HG02870 (cell line): Measurements from ENCODE around the gene SYCP2.

Experiments used
- ATAC-seq: cut with Tn5 transposase; IDR thresholded peaks from one replicate; pipeline ENCODE4 v1.9.1; 2021; ENCODE audit warnings: mild to moderate bottlenecking, moderate library complexity; ENCODE audit not compliant: unreplicated experiment

SYCP2 gene

DNA sequence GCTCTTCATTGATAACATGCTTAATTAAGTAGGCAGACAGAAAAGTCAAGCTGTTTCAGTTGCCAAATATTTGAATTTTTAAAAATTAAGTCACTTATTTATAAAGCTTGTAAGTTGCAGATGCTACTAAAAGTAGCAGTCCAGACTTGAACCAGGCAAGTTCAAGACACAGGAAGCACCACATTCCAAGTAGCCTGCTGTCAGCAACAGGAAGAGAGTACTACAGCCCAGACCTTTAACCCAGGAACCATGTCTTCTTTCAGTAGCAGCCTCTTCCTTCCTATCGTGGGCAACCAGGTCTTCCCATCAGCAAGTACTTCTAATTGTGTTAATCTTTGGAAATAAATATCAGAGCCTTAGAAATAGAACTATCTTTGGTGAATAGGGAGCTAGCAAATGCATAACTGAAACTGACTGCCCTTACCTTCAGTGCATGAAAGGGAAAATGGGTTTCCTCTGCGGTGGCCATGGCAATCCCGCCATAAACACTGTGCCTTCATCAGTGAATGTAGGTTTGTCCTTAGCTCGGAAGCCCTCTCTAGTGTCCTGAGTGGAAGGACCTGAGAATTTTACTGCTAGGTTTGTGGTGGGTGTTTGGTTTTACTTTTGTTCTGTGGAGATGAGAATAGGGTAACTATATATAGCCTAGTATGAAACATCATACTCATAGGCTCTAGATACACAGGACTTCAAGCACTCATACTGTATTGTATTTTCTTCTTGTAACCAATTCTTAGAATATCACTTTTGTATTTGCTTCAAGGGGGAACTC, 95.6 kb downstream of the SYCP2 start:
- peak; percentile 79 for ATAC-seq

DNA sequence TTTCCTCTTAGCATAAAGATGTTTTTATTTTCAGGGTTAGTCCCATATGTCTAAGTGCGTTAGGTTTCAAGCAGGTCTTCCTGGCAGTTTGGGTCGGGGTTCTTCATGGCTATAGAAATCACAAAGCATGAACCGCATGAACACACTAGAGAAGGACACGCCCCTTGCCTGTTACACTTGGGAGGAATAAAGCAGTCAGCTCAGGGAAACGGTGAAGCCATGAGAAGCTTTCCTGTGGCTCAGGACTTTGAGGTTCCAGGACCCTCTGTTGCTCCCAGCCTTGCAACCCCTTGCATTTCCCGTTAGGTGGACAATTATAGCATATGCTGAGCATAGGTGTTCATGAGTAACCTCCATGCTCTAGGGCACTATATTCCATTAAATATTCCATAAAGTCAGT, 96.7 kb downstream of the SYCP2 start:
- ATAC-seq, result no peak

DNA sequence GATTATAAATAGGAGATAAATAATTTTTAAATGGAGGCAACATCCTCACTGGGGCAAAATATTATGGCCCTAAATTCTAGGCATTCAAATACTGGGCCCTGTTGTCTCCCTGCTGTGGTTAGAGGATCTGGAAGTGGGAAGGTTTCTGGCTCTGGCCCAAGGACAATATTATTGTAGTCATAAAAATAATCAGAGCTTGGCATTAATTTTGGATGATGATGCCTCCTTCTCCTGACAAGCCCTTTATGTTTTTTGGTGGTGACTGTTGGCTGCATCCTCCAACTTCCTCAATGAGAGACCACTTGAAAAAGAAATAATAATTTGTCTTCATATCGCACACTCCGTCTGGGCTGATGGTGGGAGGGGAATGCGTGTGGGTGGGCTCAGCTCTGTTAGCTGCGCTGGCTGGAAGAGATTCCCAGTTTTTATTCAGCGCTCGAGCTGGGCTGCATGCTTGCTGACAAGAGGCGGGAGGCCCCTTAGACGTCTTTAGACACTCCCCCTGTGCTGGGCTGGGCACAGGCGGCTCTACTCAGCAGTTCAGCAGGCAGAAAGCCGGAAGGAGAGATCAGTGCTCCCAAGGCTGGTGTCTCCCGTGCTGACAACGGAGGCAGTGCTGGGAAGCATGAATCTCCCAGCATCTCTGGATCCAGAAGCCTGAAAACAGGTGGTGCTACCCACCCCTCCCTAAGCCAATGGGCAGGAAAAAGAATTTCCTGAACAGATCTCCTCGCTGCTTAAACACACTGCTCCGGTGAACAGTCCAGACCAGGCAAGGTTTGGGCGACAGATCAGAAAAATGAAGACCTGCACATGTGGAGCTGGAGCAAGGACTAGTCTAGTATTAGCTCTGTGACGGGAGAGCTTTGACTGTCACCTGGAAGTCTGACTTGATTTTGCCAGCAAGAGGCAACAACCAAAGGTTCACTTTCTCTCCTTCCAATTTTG, 97.7 kb downstream of the SYCP2 start:
- ATAC-seq, result no peak

GRCh38 chr20:59835057-59835447, 98.4 kb downstream of the SYCP2 start:
- no peak for ATAC-seq

DNA sequence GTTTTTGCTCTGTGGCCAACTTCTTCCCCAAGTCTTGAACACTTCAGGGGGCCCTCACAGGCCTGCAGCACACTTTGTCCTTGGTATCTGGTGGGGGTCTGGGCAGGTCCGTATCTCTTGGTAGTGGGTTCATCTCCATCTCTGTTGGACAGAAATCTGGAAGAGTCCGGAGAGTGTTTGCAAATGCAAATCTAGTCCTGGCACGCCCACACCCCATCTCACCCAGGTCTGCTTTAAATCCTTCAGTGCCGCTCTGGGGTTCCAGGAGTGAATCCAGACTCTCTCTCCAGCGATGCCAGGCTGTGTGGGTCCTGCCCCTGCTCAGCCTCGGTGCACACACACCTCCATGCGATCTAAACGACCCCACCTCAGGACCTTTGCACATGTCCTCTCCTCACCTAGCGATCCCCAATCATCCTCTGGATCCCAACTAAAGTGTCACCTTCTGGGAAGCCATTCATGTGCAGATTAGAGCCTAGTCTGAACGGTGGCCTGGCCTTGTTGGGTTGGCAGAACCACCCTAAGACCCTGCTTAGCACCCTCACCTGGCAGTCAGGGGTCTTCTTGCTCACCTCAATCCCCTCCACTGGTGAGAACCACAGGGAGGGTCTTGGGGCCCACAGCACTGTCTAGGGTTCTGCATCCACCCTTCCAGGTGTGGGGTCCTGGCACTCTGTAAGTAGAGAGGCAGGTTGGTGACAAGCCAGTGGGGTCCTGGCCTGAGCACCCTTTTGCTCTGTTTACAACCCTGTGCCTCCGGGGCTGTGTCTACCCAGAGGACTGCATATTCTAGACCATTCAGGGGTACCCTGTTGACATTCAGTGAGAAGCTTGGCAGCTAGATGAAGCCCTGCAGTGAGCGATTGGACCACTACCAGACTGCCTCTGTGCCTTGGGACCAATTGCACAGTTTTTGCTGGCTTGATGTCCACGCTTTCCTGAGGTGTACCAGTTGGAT, 100.8 kb downstream of the SYCP2 start:
- ATAC-seq, result no peak

- ATAC-seq, result no peak
These were observed 101.5 kb downstream of the SYCP2 start for GRCh38 chr20:59831916-59832270.

- ATAC-seq, result no peak
These were observed 102.2 kb downstream of the SYCP2 start for GRCh38 chr20:59831024-59831915.

- ATAC-seq, result no peak
These were observed 102.8 kb downstream of the SYCP2 start for GRCh38 chr20:59830665-59831023.

DNA sequence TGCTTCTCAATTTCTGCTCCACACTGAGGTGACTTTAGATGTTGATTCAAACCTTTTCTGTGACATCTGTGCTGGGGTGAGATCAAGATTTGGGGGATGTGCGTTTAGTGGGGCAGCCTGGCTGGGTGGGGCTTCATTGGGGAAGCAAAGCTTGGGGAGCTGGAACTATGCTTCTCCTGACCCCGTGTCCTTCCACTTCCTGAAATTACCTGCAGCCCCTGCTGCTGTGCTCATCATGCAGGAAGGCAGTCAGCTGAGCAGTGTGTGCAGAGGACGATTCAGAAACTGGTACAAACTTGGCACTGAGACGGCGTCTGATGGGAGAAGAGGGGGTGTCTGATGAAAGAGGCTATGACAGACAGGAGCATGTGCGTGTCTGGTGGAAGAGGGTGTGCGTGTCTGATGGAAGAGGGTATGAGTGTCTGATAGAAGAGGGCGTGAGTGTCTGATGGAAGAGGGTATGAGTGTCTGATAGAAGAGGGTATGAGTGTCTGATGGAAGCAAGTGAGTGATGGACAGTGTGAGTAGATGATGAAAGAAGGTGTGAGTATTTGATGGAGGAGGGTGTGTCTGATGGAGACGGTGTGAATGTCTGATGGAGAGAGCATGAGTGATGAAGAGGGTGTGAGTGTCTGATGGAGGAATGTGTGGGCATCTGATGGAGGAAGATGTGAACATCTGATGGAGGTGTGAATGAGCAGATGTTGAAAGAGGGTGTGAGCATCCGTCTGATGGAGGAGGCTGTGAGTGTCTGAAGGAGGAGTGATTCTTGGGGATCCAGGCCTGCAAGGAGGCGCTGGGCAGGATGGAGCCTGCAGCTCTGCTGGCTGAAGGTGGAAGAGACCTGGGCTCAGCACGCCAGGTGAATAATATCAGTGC, 103.4 kb downstream of the SYCP2 start:
- ATAC-seq, result no peak

- ATAC-seq, result no peak
These were observed 104.2 kb downstream of the SYCP2 start for GRCh38 chr20:59829054-59829785.

DNA sequence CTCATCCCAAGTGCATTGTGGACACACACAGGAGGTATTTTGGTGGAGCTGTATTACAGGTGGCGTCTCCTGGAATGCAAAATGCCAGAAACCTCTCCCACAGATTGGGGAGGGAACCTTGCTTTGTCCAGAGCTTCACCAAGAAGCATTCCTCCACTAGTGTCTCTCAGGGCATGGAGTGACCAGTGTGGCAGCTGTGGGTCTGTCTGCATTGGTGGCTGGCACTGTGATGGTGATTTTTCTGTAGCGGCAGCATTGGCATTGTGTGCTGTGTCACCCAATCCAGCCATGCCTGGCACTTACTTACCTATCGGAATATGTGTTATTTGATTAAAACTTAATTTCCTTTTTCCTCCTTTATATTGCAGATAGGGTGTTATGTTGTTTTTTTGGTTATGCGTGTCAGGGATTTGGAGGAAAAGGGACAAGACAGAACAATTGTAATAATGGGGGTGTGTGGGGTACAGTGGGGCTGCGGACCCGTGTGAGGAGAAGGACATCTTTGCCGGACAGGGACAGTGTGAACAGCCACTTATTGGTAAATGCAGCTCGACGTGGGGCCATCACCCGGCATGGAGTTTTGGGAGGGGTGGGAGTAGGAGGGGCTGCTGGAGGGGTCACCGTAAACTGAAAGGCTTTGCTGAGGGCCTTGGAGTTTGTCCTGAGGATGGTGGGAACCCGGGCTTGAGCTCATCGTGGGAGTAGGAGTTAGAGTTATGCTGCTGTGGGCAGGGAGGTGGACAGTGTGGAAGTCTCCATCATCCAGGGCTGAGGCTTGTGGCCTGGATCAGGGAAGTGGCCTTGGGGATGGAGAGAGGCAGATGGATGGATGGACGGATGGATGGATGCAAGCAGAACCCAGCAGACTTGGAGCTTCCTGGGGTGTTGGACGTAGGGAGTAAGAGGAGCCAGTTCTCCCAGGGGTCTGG, 105.0 kb downstream of the SYCP2 start:
- no peak for ATAC-seq

GRCh38 chr20:59827138-59828056, 106.0 kb downstream of the SYCP2 start:
- no peak for ATAC-seq

- ATAC-seq, result no peak
These were observed 107.3 kb downstream of the SYCP2 start for GRCh38 chr20:59825944-59826759.

- ATAC-seq, result no peak
These were observed 107.9 kb downstream of the SYCP2 start for GRCh38 chr20:59825563-59825920.
